OCI-LY3 (cell line): Measurements from ENCODE around the gene LCE1F.

Experiments used
- H2AFZ ChIP-seq: fragments of 200-600, 300-600 bp; shearing (Covaris generic); 2 replicates; pipeline ENCODE4 v1.6.0; 2014; ENCODE audit warnings: antibody characterized with exemption, low read depth, low read length
- H3K27ac ChIP-seq: fragments of 200-600, 300-600 bp; sonication (generic); 2 replicates; pipeline ENCODE4 v1.5.1; 2014; ENCODE audit warnings: mild to moderate bottlenecking, low read length, moderate library complexity, mixed read lengths
- H3K27me3 ChIP-seq: fragments of 200-600, 300-600 bp; sonication (generic); 2 replicates; pipeline ENCODE4 v1.6.1; 2014; ENCODE audit warnings: low read depth, low read length, mixed read lengths
- H3K36me3 ChIP-seq: fragments of 200-600, 300-600 bp; sonication (generic); replicated peaks from 2 replicates; pipeline ENCODE3; 2014; ENCODE audit warnings: low read depth, low read length, mixed read lengths
- H3K4me1 ChIP-seq: fragments of 300-600, 200-600 bp; sonication (generic); 2 replicates; pipeline ENCODE4 v1.6.1; 2014; ENCODE audit warnings: low read length, mixed read lengths
- H3K4me2 ChIP-seq: fragments of 200-600, 300-600 bp; sonication (generic); 2 replicates; pipeline ENCODE4 v1.6.1; 2014; ENCODE audit warnings: low read length, mixed read lengths
- H3K4me3 ChIP-seq: fragments of 300-600, 200-600 bp; sonication (generic); 2 replicates; pipeline ENCODE4 v1.5.1; 2014; ENCODE audit warnings: antibody characterized with exemption, mild to moderate bottlenecking, low read length, moderate library complexity
- H3K79me2 ChIP-seq: fragments of 300-600, 200-600 bp; shearing (Covaris generic); 2 replicates; pipeline ENCODE4 v1.6.1; 2014; ENCODE audit warnings: mild to moderate bottlenecking, low read length, mixed read lengths
- H3K9ac ChIP-seq: fragments of 300-600, 200-600 bp; shearing (Covaris generic); 2 replicates; pipeline ENCODE4 v1.6.0; 2014; ENCODE audit warnings: mild to moderate bottlenecking, low read length, moderate library complexity
- H3K9me3 ChIP-seq: fragments of 200-600, 300-600 bp; shearing (Covaris generic); 2 replicates; pipeline ENCODE4 v1.6.1; 2014; ENCODE audit warnings: low read length, mixed read lengths; ENCODE audit not compliant: insufficient read depth
- H4K20me1 ChIP-seq: fragments of 200-600, 300-600 bp; sonication (generic); 2 replicates; pipeline ENCODE4 v1.6.1; 2016; ENCODE audit warnings: low read length, mixed read lengths; ENCODE audit not compliant: insufficient read depth
- CTCF ChIP-seq: fragments of 200-600, 300-600 bp; sonication (generic); IDR thresholded peaks from 2 replicates; pipeline ENCODE4 v1.5.1; 2014; ENCODE audit warnings: antibody characterized with exemption, low read length, low read depth
- EZH2phosphoT487 ChIP-seq: fragments of 200-600 bp; shearing (Covaris generic); IDR thresholded peaks from 2 replicates; pipeline ENCODE4 v1.6.1; 2018; ENCODE audit warnings: antibody characterized with exemption, mixed run types, low read depth

Gene LCE1F

GRCh38 chr1:152753586-152753985 lies 21.4 kb upstream of the LCE1F start:
- no peak overlapping the region for H3K27ac ChIP-seq
- peaks cover 56% of the 10 kb centered on the region for H3K27me3 ChIP-seq
- TF ChIP-seq CTCF (no peak), EZH2phosphoT487 (no peak)

GRCh38 chr1:152756872-152757271 lies 18.1 kb upstream of the LCE1F start:
- Histone ChIP-seq H4K20me1 (no peaks in the 10 kb centered on the region), H3K9me3 (no peaks in the 10 kb centered on the region), H3K36me3 (no peaks in the 10 kb centered on the region), H3K4me2 (no peak overlapping the region), H3K79me2 (no peaks in the 10 kb centered on the region), H3K4me1 (no peaks in the 10 kb centered on the region), H3K27me3 (peaks cover 41% of the 10 kb centered on the region), H2AFZ (no peak overlapping the region), H3K9ac (no peak overlapping the region), H3K4me3 (no peak overlapping the region), H3K27ac (no peak overlapping the region)
- TF ChIP-seq EZH2phosphoT487: no peak
- TF ChIP-seq CTCF: no peak

More at GRCh38 chr1:152753586-152753985, 21.4 kb upstream of the LCE1F start:
- Histone ChIP-seq H3K9me3 (no peaks in the 10 kb centered on the region), H3K4me1 (no peaks in the 10 kb centered on the region), H3K9ac (no peak overlapping the region), H4K20me1 (no peaks in the 10 kb centered on the region), H3K4me2 (no peak overlapping the region), H3K4me3 (no peak overlapping the region), H2AFZ (no peak overlapping the region), H3K79me2 (no peaks in the 10 kb centered on the region), H3K36me3 (no peaks in the 10 kb centered on the region)

- TF ChIP-seq CTCF: no peak
- no peak for TF ChIP-seq EZH2phosphoT487
- H3K27me3 ChIP-seq: peaks cover 38% of the 10 kb centered on the region
- no peaks in the 10 kb centered on the region for H4K20me1 ChIP-seq
- H3K4me2 ChIP-seq: no peak within 1 kb of the TSS
- no peaks in the 10 kb centered on the region for H3K79me2 ChIP-seq
- no peaks in the 10 kb centered on the region for H3K36me3 ChIP-seq
- no peak within 1 kb of the TSS for H3K9ac ChIP-seq
- no peaks in the 10 kb centered on the region for H3K4me1 ChIP-seq
- no peak within 1 kb of the TSS for H2AFZ ChIP-seq
- no peaks in the 10 kb centered on the region for H3K9me3 ChIP-seq
- H3K27ac ChIP-seq: no peak within 1 kb of the TSS
- no peak within 1 kb of the TSS for H3K4me3 ChIP-seq
Measured at GRCh38 chr1:152757747-152758146, 17.2 kb upstream of the LCE1F start, which contains the start of gene KPRP. Gene KPRP, plus strand, starts transcription at chr1:152758025. Its CDS starts 1,564 bp downstream, at chr1:152759589.

- no peaks in the 10 kb centered on the region for H4K20me1 ChIP-seq
- H3K36me3 ChIP-seq: no peaks in the 10 kb centered on the region
- no peak overlapping the region for H2AFZ ChIP-seq
- no peak overlapping the region for H3K4me2 ChIP-seq
- TF ChIP-seq CTCF (no peak), EZH2phosphoT487 (no peak)
- H3K79me2 ChIP-seq: no peaks in the 10 kb centered on the region
- no peak overlapping the region for H3K9ac ChIP-seq
- H3K27ac ChIP-seq: no peak overlapping the region
- no peaks in the 10 kb centered on the region for H3K4me1 ChIP-seq
- H3K27me3 ChIP-seq: peaks cover 31% of the 10 kb centered on the region
- H3K9me3 ChIP-seq: no peaks in the 10 kb centered on the region
- H3K4me3 ChIP-seq: no peak overlapping the region
Measured at GRCh38 chr1:152758636-152759035, 16.3 kb upstream of the LCE1F start.
